Hematopoietic multipotent progenitor cell treated with erythropoietin and hydrocortisone succinate and interleukin-3 and kit ligand, for 8 days (in vitro differentiated cells): ENCODE results near the gene CILP2.

Experiments used
- DNase-seq: peaks from one replicate; pipeline ENCODE4 v3.0.0-alpha.2; 2015

CILP2 gene

DNA sequence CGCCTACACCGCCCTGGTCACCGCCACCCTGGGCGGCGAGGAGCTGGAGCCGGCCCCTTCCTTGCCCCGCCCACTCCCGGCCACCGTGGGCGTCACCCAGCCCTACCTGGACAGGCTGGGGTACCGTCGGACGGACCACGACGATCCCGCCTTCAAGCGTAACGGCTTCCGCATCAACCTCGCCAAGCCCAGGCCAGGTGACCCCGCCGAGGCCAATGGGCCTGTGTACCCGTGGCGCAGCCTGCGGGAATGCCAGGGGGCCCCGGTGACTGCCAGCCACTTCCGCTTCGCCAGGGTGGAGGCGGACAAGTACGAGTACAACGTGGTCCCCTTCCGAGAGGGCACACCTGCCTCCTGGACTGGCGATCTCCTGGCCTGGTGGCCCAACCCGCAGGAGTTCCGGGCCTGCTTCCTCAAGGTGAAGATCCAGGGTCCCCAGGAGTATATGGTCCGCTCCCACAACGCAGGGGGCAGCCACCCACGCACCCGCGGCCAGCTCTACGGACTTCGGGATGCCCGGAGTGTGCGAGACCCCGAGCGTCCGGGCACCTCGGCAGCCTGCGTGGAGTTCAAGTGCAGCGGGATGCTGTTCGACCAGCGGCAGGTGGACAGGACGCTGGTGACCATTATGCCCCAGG is 7.0 kb downstream of the CILP2 start:
- DNase-seq: no peak

DNA sequence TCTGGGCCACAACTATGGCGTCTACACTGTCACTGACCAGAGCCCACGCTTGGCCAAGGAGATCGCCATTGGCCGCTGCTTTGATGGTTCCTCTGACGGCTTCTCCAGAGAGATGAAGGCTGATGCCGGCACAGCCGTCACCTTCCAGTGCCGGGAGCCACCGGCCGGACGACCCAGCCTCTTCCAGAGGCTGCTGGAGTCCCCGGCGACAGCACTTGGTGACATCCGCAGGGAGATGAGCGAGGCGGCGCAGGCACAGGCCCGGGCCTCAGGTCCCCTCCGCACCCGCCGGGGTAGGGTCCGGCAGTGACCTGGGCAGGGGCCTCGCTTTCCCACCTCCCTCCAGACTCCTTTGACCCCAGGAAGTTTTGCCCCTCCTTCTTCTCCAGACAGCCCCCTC is 7.6 kb downstream of the CILP2 start:
- no peak for DNase-seq

DNA sequence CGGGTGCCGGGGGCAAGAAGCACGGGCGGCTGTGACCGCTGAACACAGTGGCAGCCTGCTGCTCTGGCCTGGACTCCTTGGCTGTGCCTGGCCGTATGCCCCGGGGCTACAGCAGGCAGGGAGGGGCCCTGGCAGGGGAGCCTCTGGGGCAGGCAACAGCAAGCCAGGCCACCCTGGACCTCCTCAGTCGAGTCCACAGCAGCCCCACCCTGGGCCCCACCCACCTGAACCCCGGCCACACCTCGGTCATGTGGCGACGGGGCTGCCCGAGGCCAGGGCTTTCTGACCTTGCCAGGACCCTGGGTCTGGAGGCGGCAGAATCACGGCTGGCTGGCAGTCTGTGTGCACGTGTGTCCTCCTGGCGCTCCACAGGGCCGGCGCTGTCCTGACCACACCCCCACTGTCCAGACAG is 8.7 kb downstream of the CILP2 start:
- DNase-seq: no peak

DNA sequence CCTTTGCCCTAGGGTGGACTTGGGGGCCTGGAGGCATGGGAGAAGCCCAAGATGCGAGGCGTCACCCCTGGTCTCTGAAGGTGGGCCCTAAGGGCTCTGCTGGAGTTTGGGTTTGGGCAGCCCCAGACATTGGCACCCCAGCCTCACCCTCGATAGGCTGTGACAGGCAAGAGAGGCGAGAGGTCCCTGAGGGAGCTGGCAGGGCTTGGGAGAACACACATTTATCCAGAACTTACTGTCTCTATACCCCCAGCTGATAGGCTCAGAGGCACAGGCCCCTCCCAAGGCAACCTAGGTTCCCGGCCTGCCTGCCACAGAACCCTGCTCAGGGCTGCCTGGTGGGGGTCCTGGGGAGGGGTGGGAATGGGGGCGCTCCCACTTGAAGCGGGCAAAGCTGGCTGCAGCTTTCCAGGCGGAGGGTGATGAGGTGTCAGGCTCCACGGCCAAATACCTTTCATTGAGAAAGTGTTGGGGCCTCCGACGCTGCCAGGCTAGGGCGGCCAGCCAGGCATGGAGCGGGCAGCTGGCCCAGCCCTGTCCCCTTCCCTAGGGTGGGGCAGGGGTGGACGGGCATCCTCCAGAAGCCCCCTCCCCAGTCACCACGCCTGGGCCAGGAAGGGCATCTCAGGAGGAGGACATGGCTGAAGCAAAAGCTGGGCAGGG is 9.7 kb downstream of the CILP2 start:
- no peak for DNase-seq

DNA sequence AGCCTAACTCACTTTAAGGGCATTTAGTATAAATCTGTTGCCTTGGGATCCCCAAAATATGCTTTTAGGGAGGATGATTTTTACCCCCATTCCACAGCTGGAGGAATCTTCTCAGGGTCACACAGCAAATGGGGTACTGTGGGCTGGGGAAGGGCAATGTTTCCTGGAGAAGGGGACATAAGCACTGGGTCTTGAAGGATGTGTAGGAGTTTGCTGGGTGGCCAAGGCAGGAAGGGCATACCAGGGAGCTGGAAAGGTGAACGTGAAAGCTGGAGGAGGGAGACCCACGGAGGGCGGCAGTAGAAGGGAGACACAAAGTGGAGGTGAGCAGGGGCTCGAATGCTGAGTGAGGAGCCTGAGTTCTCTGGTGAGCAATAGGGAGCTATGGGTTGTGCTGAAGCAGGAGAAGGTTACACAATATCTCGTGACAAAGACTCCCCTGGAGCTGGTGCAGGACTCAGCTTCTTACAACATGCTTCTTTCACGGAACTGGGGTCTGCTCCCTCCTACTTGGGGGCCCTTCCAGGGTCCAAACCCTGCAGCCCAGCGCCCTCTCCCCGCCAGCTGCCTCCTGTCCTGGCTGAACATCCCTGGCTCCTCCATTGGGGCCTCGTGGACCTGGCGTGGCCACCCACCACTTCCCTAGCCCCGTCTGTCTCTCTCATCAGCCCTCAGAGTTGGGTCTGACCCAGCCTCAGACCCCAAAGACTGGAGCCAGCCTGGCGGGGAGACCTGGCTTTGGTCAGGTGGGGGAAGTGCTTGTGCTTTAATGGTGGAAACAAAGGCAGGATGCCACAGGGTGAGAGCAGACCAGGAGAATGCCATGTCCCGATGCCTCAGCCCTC is 11.1 kb downstream of the CILP2 start:
- no peak for DNase-seq

DNA sequence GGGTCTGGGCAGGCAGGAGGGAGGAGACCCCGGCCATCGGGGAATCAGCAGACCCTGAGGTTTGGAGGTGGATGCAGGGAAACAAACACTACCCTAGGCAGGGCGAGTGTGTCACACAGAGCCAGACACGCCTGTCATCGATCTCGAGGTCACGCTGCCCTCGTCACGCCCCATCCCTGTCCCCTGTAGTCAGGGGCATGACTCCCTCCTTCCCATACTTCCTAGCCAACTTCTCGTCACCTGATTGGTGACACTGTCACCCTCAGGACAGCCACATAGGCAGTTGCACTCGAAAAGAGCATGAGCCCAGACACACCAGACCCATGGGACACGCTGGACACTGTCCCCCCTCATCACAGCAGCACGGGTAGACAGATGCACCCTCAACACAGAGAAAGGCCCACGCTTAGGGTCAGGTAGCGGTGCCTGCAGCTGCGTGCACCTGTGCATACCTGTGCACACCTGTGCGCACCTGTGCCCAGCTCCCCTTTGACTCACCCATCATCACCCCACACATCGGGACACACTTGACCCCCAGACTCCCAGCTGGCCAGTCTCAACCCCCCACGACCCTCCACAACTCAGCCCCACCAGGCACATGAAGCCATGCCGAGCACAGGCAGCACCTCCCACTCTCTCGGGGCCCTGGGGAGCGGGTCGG is 11.9 kb downstream of the CILP2 start:
- DNase-seq: no peak

DNA sequence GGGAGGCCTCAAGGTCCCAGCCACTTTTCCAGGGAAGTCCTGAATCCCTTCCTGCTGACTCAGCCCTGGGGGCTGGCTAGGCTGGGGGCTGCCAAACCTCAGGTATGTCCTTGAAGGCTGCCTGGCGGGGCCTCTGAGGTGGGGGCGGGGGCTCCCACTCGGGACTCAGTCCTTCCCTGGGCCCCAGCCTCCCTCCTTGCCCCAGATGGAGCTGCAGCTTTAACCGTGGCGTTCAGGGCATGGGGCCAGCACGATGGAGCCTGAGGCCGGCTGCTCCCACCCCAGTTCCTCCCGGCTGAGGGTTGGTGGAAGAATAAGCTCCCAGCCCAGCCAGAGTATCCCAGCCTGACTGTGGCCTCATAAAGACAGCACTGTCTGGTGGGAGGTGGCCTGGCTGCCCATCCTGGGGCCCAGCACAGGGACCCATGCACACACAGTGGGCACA is 12.4 kb downstream of the CILP2 start:
- DNase-seq: no peak

DNA sequence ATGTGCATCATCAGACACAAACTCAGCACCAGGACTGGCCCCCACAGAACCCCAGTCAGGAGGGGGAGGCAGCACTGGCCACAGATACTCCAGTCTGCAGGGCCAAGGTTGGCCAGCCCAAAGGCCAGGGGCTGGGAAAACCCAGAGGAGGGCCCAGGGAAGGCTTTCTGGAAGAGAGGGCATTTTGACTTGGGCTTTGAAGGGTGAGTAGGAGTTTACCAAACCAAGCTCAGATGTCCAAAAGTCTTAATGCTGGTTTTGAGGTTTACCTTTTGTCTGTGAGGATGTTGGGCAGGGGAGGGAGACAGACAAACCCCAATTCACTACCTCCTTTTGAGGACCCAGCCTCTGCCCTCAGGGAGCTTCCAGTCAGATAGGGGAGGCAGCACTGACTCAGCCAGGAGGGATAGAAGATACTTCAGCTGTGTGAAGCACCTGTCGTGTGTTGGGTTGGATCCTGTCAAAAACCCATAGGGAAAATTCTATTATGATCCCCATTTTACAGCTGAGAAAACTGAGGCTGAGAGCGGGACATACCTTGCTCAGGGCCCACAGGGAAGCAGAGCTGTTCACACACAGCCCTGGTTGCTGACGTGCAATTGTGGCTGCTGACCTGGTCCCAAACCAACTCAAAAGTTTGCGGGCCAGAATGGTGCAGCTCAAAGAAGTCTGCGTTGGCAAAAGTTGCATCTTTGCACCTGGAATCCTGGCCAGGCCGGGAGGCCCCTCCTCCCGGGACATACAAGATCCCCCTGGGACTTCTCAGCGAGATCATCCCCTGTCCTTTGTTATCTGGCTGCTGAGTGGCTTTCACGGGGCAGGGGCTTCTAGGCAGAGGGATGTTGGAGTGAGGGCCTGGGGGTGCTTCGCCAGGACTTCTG is 13.1 kb downstream of the CILP2 start:
- DNase-seq: no peak

DNA sequence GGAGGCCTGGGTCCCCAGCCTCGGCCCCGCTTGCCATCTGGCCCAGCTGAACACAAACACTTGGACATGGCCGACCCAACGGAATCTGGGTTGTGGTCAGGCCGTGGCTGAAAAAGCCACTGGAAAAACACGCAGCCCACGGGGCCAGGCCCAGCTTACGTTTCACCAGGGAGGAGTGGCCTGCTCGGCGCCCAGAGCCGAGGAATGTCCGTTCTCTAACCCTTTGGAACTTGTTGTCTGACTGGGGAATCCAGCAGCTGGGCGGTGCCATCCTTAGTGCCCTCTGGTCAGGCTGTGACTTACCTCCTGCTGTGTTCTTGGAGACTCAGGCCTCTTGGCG is 13.8 kb downstream of the CILP2 start:
- DNase-seq: no peak

DNA sequence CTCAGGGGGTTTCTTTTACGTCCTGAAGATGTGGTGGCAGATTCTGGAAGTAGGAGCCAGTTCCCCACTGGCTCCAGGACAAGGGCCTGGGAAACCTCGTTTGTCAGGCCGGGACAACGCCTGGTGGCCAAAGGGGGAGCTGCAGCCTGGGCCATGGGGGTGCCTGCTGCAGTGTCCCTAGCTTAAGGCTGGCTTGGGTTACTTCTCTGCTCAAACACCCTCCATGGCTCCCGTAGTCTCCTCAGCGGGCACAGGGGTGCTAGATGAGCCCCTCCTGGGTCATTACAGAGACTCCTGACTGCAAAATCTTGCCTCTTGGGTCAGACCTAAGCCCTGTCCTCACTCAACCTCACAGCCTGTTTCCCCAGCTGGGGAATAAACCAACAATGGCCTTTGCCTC is 14.7 kb downstream of the CILP2 start:
- peak; percentile 24 for DNase-seq

DNA sequence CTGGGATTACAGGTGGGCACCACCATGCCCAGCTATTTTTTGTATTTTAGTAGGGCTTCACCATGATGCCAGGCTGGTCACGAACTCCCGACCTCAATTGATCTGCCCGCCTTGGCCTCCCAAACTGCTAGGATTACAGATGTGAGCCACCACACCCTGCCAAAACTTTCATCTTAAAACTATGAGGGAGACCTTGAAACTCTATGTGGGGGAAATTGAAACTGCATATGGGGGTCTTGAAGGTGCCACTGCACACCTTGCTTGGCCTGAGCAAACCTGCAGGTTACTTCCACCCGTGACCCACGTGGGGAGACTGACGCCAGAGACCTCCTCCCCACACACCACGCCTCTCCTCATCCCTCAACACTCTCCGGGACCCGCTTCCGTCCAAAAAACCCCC is 15.6 kb downstream of the CILP2 start:
- no peak for DNase-seq

DNA sequence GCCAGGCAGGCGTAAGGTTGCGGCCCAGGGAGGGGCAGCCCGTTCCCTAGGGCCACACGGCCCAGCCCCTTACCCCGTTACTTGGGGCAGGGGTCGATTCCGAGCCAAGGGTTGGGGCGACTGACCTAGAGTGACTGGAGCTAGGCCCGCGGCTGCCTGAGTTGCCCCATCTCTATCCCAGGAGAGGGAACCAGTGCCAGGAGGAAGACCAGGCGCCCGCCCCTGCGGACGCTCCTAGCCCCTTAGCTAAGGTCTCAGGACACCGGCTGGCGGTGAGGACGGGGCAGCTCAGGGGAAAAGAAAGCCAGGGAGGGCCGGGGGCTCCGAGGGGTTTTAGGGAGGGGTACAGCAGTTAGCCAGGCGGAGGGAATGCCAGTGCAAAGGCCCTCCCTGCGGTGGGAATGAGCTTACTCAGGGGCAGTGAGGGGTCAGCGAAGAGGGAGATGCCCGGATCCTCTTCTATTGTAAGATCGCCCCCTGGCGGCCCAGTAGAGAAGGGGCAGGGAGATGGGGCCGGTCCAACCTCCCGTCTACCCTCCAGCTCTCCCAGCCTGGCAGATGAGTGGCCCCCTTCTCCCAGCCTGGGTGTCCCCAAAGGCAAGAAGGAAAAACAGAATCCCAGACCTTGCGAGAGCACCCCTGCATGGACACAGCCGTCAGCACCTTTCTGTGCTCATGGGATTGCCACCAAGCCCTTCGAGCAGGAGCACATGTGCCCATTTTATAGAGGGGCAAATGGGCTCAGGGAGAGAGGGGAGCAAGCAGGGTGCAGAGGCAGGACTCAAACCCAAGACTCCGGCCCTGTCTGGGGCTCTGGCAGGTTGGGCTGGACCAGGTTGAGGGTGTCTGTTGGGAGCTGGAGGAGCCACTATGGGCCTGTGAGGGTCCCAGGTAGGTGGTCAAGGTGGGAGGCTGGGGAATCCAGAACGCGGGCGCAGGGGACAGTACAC is 16.3 kb downstream of the CILP2 start:
- DNase-seq: peak; percentile 54

DNA sequence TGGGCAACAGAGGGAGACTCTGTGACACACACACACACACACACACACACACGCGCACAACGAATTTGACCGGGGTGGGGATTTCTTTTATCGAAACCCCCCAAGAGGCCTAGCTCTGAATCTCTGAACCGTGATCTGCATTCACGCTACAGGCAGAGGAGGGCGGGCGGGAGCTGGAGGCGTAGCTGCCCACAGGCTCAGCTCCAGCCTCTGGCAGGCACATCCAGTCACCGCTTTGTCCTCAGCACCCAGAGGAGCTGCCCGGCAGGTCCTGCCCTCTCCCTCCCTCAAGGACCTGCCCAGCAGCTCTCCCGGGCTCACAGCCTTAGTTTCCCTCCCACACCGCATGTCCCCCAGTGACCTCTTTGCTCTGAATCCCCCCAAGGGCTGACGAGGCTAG is 20.0 kb downstream of the CILP2 start:
- DNase-seq: no peak

DNA sequence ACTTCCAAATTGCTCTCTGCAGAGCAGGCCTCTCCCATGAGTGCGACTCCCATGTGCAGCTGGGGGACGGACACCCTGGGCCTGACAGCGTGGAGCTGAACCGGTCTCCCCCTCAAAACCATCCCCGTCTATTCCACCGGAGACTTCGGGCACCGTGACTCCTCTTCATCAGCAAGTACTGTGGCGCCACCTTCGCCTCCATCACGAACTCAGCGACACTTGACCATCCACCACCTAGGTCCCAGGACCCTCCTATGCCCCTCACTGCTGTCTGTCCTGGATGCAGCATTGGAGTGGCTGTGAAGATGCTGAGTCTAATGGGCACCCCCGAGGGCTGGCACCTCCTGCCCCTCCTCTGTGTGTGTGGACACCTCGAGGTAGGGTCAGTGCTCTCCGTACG is 20.6 kb downstream of the CILP2 start:
- DNase-seq: no peak

DNA sequence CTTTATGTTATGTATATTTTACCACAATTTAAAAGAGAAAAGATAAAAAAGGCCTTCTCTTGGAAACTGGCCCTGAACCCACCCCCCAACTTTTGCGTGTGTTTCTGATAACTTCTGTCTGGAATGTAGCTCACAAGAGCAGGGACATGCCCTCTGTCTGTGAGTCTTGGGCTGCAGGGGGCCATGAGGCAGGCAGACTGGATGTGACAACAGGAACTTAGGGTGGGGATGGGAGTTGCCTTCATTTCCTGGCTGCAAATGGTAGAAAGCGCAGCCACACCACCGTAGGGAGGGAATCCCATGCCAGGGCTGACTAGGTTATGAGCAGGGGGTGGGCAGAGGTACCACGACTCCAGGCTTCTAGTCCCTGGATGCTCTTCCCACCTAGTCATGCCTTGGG is 21.9 kb downstream of the CILP2 start:
- no peak for DNase-seq

DNA sequence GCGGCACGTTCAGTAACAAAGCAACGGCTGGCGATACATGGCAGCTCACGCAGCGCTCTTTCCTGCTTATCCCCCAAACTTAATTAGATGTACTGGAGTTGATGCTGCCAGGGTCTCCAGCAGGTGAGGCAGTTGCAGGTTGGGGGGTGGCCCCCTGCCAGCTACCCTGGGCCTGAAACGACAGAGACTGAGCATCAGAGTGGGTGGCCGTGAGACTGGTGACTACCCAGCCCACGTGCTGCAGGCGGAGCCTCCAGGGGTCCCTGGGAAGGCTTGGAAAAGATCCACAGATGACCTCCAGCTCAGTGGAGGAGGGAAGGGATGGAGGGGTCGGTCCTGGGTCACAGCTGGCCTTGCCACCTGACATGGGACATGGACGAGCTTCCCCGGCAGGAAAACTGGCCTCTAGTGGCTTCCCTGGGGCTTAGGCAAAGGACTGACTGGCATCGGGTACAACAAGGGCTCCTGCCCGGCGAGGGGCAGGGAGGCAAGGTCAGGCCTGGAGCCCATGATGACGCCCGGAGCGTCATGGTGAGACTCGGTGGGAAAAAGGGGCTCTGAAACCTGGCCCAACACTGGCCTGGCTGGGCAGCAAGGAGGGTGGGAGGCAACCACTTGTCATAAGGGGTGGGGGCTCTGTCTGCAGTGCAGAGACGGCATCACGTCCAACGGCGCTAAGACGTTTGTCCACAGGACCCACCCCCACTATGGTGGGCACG is 24.0 kb downstream of the CILP2 start:
- no peak for DNase-seq

DNA sequence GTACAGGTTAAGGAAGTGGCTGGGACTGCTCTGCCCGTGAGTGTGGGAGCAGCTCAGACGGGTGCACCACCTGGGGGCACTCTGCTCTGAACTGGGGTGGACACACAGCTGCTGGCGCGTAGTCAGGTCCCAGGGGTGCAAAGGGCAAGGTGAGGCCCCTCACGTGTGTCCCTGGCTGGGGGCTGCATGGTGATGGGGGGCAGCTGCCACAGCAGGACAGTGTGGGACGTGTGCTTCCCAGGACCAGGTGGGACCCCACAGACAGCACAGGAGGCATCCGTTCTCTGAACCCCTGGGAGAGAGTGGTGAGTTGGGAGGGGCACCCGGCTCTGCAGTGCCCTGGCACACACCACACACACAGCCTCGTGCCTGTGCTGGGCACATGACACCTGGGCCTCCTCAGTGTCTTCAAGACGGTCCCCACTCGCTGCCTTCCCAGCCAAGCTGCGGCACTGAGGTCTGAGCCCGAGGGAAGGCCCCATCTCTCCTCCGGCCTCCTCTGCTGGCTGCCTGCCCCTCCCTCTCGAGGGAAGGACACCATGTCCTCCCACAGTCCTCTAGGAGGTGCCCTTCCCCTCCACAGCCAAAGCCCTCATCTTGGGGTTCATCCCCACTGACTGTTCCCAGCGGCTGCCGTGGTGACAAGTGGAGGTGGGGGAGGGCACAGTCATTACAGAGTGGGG is 24.7 kb downstream of the CILP2 start:
- peak; percentile 30 for DNase-seq

DNA sequence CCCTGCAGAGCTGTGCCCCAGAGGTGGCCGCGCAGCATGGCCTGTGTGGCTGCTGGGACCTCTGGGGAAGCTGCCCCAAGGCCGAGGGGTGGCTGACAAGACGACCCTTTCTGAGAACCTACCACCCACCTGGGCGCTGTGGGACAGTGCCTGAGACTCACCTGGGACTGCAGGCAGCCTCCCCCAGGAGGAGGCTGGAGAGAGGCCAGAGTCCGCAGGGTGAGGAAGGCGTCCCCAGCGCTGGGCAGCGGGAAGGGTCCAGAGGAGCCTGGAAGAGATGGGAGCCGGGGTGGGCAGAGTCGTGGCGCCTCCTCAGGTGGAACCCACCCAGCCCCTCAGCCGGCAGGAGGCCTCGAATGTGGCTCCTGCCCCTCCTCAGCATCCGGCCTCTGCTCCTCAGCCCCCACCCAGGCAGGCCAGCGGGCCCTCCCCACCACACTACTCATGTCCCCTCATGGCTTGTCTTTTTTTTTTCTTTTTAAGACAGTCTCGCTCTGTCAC is 25.3 kb downstream of the CILP2 start:
- DNase-seq: no peak

DNA sequence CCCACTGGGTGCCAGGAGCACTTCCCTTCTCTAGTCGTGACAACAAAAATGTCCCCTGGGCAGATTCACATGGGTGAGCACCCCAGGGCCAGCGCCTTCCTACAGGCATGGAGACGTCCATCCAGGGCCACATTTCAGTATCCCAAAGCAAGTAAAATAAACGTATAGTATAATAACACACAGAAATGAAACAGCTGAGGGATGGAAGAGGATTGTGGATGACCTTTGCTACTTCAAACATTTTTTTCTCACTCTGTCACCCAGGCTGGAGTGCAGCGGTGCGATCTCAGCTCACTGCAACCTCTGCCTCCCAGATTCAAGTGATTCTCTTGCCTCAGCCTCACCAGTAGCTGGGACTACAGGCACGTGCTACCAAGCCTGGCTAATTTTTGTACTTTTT is 28.2 kb downstream of the CILP2 start:
- no peak for DNase-seq

DNA sequence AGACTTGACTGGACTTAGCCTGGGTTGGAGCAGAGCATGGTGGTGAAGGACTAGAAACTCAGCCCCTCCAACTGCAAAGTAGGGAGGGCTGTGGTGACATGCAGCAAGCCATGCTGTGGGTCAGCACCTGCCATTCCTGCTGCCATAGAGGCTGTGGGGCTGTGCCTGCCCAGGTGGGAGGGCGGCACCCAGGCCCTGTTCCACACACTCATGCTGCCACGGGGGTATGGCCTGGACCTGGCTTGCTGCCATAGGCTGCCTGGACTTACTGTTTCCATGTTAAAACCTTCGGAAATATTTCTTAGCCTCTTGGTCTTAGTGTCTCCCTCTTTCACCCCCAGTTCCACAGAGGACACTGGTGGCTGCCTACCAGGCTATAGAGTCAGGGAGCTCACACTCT is 29.3 kb downstream of the CILP2 start:
- no peak for DNase-seq
